Heart left ventricle (tissue), 16 donors: Measurements from ENCODE around the gene MAOA. TPM values are rescaled to one million over a fixed set of nuclear protein-coding genes. Genes with fewer than 3 reads are reported as not detected.
"Not testable (repeated sequence)": the region's sequence is repeated elsewhere in the genome, so short reads cannot be mapped to it uniquely, and the experiment has no call there.

ENCODE experiments used
- ATAC-seq, 4 donors: fragments of 200-7000 bp; cut with Tn5 transposase; one replicate each; pipeline ENCODE4 v1.9.1; 2020 to 2022; ENCODE audit warnings: moderate library complexity in 4 of 4, mild to moderate bottlenecking in 3 of 4, moderate number of reproducible peaks in 1 of 4
- DNase-seq, 5 donors: peaks; one replicate each; pipeline ENCODE4 v3.0.0-alpha.2; 2020
- H3K27ac ChIP-seq, 12 donors: fragments of 200-600 bp; sonication (generic) in 4 of 12; one replicate each; pipeline versions ENCODE4 v1.5.0 to v1.8.0; 2016 to 2022; ENCODE audit warnings: mild to moderate bottlenecking in 2 of 12
- H3K27me3 ChIP-seq, 9 donors: fragments of 200-600 bp; sonication (generic) in 2 of 9; one replicate each; pipeline versions ENCODE4 v1.5.1 to v1.8.0; 2016 to 2022; ENCODE audit warnings: mild to moderate bottlenecking in 3 of 9
- H3K36me3 ChIP-seq, 9 donors: fragments of 200-600 bp; sonication (generic) in 2 of 9; one replicate each; pipeline versions ENCODE4 v1.5.0 to v1.8.0; 2018 to 2022; ENCODE audit warnings: mild to moderate bottlenecking in 2 of 9
- H3K4me1 ChIP-seq, 12 donors: fragments of 200-600 bp; sonication (generic) in 4 of 12; one replicate each; pipeline versions ENCODE4 v1.5.0 to v1.8.0; 2016 to 2022; ENCODE audit warnings: mild to moderate bottlenecking in 3 of 12
- H3K4me3 ChIP-seq, 12 donors: fragments of 200-600 bp; sonication (generic) in 4 of 12; one replicate each; pipeline versions ENCODE4 v1.5.0 to v1.8.0; 2017 to 2022; ENCODE audit warnings: mild to moderate bottlenecking in 9 of 12, moderate library complexity in 4 of 12
- H3K9me3 ChIP-seq, 12 donors: fragments of 200-600 bp; sonication (generic) in 4 of 12; one replicate each; pipeline versions ENCODE4 v1.5.0 to v1.8.0; 2016 to 2022; ENCODE audit warnings: mild to moderate bottlenecking in 1 of 12
- POLR2A ChIP-seq, 2 donors: fragments of 450-650 bp; IDR thresholded peaks; one replicate each; pipeline ENCODE4 v1.6.1; 2017; ENCODE audit warnings: antibody characterized with exemption in 2 of 2, mild to moderate bottlenecking in 2 of 2, moderate library complexity in 2 of 2
- WGBS, 4 donors: extraction: QIAGEN DNeasy Blood & Tissue Kit in 2 of 4; methylation state at CpG; one replicate each; pipeline versions ENCODE4 v1.1.5 to v1.1.7; 2013 to 2018; 5-methylcytosine and 5-hydroxymethylcytosine counted together
- intact Hi-C, 10 donors: fragments of 100-400 bp; cut with DNase I; formaldehyde crosslinking; loops; one replicate each; pipeline versions ENCODE4 v1.11.1 to v1.14.2; 2022
- polyA plus RNA-seq, 2 donors: library from polyadenylated mRNA; stranded (reverse); fragments of 200-250 nt; gene quantifications; one replicate each; pipeline ENCODE4 v1.2.3, GENCODE V29; 2013
- total RNA-seq, 9 donors: library from RNA; depleted of rRNA in 2 of 9; stranded (reverse); fragments of >200 nt in 2 of 9; fragmentation: NEBNext Ultra II Directional in 3 of 9; extraction: Animal tissue kit (Norgen Biotek cat#: 25700) in 3 of 9; gene quantifications; one replicate each; pipeline versions ENCODE4 v1.1.0 to v1.2.4, GENCODE V29; 2016 to 2023
- TF ChIP-seq, protein P1 (sequence below), 12 donors: fragments of 200-600 bp; sonication (generic) in 4 of 12; IDR thresholded peaks; one replicate each; pipeline versions ENCODE4 v1.5.0 to v1.8.0; 2018 to 2022; ENCODE audit warnings: antibody characterized with exemption in 12 of 12, mild to moderate bottlenecking in 5 of 12
- donor health status: ischemic (EF 13 %, LVEDD 7.1; RV severe dilation, severe dysfunction).
- donor health status: healthy with polysubstance abuse.
- donor health status: DM: no; HTN: yes; CAD: no.
- donor health status: DM: no; HTN: no; CAD: no.
- donor health status: ischemic (EF 25% LVEDD 6.9; RV normal size, moderate dysfunction).
- donor health status: ischemic (EF 25% LVEDD 5.7; RV mildly dilated, moderate dysfunction).
- donor health status: healthy.
- donor health status: DM: yes; HTN: yes; CAD: no.
- donor health status: ischemic (EF 35%, LVEDD 5.7; RV mildly dilated, moderate dysfunction).
- donor health status: nonischemic (EF 11% LVEDD 7.7; RV severe dilation, severe dysfunction).
- donor health status: DM: yes; HTN: yes; CAD: no.
- donor health status: PGD.
- donor health status: ischemic (EF 29% LVEDD 5.4; RV normal size, mild dysfunction).
- donor health status: nonischemic (EF 23%, LVEDD 6.1; RV moderate dilation, normal function).

Gene MAOA
- total and polyA plus RNA-seq, 11 donors, result 38.2 to 320 (median 104) TPM

DNA sequence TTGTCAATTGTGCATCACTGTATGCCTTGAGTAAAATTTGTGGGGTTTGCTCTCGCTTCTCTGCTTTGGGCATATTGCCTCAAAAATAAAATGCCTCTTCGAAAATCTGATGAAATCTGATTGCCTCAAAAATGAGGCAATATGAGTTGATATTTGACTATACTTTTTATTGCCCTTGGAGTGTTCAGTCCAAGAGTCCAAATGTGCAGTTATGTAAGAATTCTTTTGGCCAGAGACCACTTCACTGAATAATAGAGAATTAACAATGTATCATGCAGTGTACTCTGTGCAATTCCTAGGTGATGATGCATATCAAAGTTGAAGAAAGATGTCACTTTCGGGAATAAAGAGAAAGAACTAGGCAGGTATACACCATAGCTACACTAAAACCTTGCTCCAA, 8.6 kb downstream of the MAOA start:
- Histone ChIP-seq H3K9me3 (no peaks in the 10 kb centered on the region), H3K36me3 (no peaks in the 10 kb centered on the region), H3K27ac (no peak overlapping the region), H3K4me1 (peaks cover 0 to 14% (median 0%) of the 10 kb centered on the region in 12 donors), H3K27me3 (peaks cover 0 to 26% (median 0%) of the 10 kb centered on the region in 9 donors), H3K4me3 (no peak overlapping the region)
- 68 to 96% (median 87%) methylated on average over 3 of the region's 3 CpGs for whole genome bisulfite sequencing, 4 donors
- ATAC-seq, result no peak
- no peak for DNase-seq
- TF ChIP-seq, protein P1, sequence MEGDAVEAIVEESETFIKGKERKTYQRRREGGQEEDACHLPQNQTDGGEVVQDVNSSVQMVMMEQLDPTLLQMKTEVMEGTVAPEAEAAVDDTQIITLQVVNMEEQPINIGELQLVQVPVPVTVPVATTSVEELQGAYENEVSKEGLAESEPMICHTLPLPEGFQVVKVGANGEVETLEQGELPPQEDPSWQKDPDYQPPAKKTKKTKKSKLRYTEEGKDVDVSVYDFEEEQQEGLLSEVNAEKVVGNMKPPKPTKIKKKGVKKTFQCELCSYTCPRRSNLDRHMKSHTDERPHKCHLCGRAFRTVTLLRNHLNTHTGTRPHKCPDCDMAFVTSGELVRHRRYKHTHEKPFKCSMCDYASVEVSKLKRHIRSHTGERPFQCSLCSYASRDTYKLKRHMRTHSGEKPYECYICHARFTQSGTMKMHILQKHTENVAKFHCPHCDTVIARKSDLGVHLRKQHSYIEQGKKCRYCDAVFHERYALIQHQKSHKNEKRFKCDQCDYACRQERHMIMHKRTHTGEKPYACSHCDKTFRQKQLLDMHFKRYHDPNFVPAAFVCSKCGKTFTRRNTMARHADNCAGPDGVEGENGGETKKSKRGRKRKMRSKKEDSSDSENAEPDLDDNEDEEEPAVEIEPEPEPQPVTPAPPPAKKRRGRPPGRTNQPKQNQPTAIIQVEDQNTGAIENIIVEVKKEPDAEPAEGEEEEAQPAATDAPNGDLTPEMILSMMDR (IDR thresholded peaks at IDR 0.05), result no peak
- no peak for TF ChIP-seq POLR2A (IDR thresholded peaks at IDR 0.05)
- intact Hi-C loops, result loop anchor here in 1 of 10 donors (5.0 kb wide), 1 partner anchor 38 kb away; no protein-coding TSS in a partner anchor

DNA sequence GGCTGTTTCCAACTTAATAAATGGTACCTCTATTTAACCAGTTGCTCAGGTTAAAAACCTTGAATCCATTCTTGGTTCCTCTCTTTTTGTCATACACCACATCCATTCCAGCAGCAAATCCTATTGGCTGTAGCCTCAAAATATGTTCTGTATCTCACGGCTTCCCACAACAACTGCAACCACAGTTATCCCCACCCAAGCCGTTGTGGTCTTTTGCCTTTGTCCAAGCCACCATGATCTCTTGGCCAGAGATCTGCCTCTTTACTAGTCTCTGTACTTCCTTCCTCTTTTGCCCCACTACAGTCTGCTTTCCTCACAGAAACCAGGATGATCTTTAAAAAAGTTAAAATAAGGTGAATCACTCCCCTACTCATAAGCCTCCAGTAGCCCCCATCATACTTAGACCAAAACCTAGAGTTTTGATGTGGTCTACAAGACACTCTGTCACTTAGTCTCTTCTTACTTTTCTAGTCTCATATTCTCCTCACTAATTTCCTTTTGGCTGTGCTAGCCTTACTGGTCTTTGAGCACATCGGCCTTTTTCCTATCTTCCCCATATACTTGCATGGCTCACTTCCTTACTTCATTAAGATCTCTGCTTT, 10.3 kb downstream of the MAOA start:
- intact Hi-C loops, result no loop called here
- H3K27ac ChIP-seq, result no peak overlapping the region

DNA sequence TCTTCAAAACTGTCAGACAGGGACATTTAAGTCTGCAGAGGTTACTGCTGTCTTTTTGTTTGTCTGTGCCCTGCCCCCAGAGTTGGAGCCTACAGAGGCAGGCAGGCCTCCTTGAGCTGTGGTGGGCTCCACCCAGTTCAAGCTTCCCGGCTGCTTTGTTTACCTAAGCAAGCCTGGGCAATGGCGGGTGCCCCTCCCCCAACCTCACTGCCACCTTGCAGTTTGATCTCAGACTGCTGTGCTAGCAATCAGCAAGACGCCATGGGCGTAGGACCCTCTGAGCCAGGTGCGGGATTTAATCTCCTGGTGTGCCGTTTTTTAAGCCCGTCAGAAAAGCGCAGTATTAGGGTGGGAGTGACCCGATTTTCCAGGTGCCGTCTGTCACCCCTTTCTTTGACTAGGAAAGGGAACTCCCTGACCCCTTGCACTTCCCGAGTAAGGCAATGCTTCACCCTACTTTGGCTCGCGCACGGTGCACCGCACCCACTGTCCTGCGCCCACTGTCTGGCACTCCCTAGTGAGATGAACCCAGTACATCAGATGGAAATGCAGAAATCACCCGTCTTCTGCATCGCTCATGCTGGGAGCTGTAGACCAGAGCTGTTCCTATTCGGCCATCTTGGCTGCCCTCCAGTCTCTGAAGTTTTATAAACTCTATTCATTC, 20.0 kb downstream of the MAOA start:
- DNase-seq, H3K4me3 ChIP-seq, H3K9me3 ChIP-seq, ATAC-seq, intact Hi-C loops, H3K36me3 ChIP-seq, H3K27ac ChIP-seq, H3K27me3 ChIP-seq: not testable (repeated sequence)
- WGBS, 4 donors, result 57 to 94% (median 80%) methylated on average over 15 to 19 of the region's 19 CpGs
- H3K4me1 ChIP-seq, result peaks cover 0 to 20% (median 0%) of the 10 kb centered on the region in 12 donors

More for the DNA sequence above, 10.3 kb downstream of the MAOA start:
- no peak for DNase-seq
- Histone ChIP-seq H3K9me3 (no peaks in the 10 kb centered on the region), H3K4me1 (peaks cover 0 to 10% (median 0%) of the 10 kb centered on the region in 12 donors), H3K4me3 (no peak overlapping the region), H3K36me3 (no peaks in the 10 kb centered on the region), H3K27me3 (peaks cover 0 to 16% (median 0%) of the 10 kb centered on the region in 9 donors)
- no peak for ATAC-seq
- TF ChIP-seq POLR2A (IDR thresholded peaks at IDR 0.05), result no peak
- TF ChIP-seq, protein P1 (IDR thresholded peaks at IDR 0.05), result no peak
- 83 to 84% (median 84%) methylated on average over 3 of the region's 3 CpGs for WGBS, 4 donors

DNA sequence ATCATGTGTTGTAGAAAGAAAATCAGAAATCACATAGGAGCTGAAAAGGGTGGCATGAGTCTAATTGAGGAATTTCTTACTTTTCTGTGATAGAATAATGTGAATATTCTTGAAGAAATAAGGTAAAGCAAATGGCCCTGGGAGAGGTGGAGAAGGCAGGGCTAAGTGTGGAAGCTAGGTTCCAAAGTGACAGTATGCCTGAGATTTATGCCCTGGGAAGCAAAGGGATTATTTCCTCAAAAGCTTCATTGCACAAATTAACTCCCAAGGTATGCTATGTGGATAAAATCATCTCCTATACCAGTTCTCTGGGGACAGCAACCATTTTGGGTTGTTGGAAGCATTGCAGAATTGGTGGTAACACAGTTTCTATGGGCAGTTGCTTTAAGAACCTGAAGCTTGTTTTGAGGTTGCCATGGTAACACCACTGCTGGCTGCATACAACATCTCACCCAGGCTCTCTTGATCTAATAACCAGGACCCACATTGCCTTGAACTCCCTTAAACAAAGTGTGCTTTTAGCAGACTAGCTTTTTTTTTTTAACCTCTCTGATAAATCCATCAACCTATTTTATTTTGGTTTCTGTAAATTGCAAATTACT, 21.0 kb downstream of the MAOA start:
- intact Hi-C loops, result no loop called here
- H3K27ac ChIP-seq, result no peak overlapping the region
- H3K9me3 ChIP-seq, result no peaks in the 10 kb centered on the region
- no peak overlapping the region for H3K4me3 ChIP-seq
- peak in 2 of 4 donors; percentile 41 to 44 for ATAC-seq
- no peaks in the 10 kb centered on the region for H3K36me3 ChIP-seq
- peaks cover 0 to 20% (median 0%) of the 10 kb centered on the region in 12 donors for H3K4me1 ChIP-seq
- H3K27me3 ChIP-seq, result peaks cover 0 to 5% (median 0%) of the 10 kb centered on the region in 9 donors
- no peak for DNase-seq
- TF ChIP-seq, protein P1 (IDR thresholded peaks at IDR 0.05), result no peak
- no peak for TF ChIP-seq POLR2A (IDR thresholded peaks at IDR 0.05)
